ENCODE data around the gene GALNT5.

The GALNT5 gene, protein sequence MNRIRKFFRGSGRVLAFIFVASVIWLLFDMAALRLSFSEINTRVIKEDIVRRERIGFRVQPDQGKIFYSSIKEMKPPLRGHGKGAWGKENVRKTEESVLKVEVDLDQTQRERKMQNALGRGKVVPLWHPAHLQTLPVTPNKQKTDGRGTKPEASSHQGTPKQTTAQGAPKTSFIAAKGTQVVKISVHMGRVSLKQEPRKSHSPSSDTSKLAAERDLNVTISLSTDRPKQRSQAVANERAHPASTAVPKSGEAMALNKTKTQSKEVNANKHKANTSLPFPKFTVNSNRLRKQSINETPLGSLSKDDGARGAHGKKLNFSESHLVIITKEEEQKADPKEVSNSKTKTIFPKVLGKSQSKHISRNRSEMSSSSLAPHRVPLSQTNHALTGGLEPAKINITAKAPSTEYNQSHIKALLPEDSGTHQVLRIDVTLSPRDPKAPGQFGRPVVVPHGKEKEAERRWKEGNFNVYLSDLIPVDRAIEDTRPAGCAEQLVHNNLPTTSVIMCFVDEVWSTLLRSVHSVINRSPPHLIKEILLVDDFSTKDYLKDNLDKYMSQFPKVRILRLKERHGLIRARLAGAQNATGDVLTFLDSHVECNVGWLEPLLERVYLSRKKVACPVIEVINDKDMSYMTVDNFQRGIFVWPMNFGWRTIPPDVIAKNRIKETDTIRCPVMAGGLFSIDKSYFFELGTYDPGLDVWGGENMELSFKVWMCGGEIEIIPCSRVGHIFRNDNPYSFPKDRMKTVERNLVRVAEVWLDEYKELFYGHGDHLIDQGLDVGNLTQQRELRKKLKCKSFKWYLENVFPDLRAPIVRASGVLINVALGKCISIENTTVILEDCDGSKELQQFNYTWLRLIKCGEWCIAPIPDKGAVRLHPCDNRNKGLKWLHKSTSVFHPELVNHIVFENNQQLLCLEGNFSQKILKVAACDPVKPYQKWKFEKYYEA

GRCh38 chr2:157257312-157258252 is at the start of gene GALNT5:
Gene GALNT5 (plus strand): TSS chr2:157257705. CDS start chr2:157258083, 378 bp downstream.
- TF ChIP-seq ZFX (IDR thresholded peaks at IDR 0.05; ENCODE audit: borderline replicate concordance), result no peak
- TF ChIP-seq, protein P1, sequence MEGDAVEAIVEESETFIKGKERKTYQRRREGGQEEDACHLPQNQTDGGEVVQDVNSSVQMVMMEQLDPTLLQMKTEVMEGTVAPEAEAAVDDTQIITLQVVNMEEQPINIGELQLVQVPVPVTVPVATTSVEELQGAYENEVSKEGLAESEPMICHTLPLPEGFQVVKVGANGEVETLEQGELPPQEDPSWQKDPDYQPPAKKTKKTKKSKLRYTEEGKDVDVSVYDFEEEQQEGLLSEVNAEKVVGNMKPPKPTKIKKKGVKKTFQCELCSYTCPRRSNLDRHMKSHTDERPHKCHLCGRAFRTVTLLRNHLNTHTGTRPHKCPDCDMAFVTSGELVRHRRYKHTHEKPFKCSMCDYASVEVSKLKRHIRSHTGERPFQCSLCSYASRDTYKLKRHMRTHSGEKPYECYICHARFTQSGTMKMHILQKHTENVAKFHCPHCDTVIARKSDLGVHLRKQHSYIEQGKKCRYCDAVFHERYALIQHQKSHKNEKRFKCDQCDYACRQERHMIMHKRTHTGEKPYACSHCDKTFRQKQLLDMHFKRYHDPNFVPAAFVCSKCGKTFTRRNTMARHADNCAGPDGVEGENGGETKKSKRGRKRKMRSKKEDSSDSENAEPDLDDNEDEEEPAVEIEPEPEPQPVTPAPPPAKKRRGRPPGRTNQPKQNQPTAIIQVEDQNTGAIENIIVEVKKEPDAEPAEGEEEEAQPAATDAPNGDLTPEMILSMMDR (IDR thresholded peaks at IDR 0.05), result no peak
- H3K27ac ChIP-seq, result no peak within 1 kb of the TSS

GRCh38 chr2:157216286-157216965 is 41.1 kb upstream of the GALNT5 start:
- TF ChIP-seq, protein P1 (IDR thresholded peaks at IDR 0.05), result no peak
- no peak for TF ChIP-seq ZFX (IDR thresholded peaks at IDR 0.05; ENCODE audit: borderline replicate concordance)
- H3K27ac ChIP-seq, result no peak overlapping the region

DNA sequence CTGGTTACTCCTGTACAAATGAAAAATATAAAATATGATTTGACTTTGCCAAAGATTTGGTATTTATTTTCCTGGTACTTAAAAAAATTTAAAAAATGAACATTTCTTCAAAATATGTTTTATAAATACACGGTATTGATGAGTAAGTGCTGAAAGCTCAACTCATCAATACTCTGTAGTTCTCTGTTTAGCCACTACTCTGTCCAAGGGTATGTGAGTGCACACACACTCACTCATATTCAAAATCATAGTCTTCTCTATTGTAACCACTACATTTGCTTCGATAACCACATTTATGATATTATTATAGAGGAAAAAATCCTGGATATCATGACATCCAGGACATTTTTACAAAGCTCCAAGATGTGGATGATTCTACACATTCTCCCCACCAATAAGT is 40.1 kb upstream of the GALNT5 start:
- H3K27ac ChIP-seq, result no peak overlapping the region
- TF ChIP-seq, protein P1 (IDR thresholded peaks at IDR 0.05), result no peak
- no peak for TF ChIP-seq ZFX (IDR thresholded peaks at IDR 0.05; ENCODE audit: borderline replicate concordance)

GRCh38 chr2:157218911-157219310 is 38.6 kb upstream of the GALNT5 start:
- no peak overlapping the region for H3K27ac ChIP-seq
- TF ChIP-seq, protein P1 (IDR thresholded peaks at IDR 0.05), result no peak
- no peak for TF ChIP-seq ZFX (IDR thresholded peaks at IDR 0.05; ENCODE audit: borderline replicate concordance)

DNA sequence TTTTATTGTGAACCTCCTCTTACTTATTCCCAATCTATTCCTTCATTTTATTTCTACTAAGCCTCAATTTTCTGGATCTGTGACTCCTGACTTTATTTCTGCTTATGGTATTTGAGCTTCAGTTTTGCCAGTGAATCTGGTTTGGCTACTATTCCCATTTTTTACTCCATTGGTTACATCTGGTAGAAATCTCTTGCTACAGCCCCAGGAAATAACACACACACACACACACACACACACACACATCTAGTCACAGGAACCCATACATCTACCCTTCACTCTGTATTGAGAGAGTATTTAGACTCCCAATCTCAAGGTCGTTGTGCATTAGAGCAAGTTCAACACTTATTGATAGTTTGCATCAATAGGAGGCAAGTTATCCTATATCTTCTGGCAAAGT is 37.0 kb upstream of the GALNT5 start:
- no peak overlapping the region for H3K27ac ChIP-seq
- TF ChIP-seq, protein P1 (IDR thresholded peaks at IDR 0.05), result no peak
- no peak for TF ChIP-seq ZFX (IDR thresholded peaks at IDR 0.05; ENCODE audit: borderline replicate concordance)

- H3K27ac ChIP-seq, result no peak overlapping the region
- no peak for TF ChIP-seq ZFX (IDR thresholded peaks at IDR 0.05; ENCODE audit: borderline replicate concordance)
- TF ChIP-seq, protein P1 (IDR thresholded peaks at IDR 0.05), result no peak
These were observed 36.0 kb upstream of the GALNT5 start for GRCh38 chr2:157221394-157221988.

Measured in 22Rv1 (cell line).